Stomach (tissue), 9 donors: ENCODE data around the gene HMX1. TPM values are rescaled to one million over a fixed set of nuclear protein-coding genes. Genes with fewer than 3 reads are reported as not detected.

Source experiments
- DNase-seq, 2 donors: peaks; one replicate each; pipeline versions ENCODE4 v3.0.0 to v3.0.0-alpha.2; 2013 to 2019
- H3K27ac ChIP-seq, 5 donors: fragments of 200-600 bp in 4 of 5; sonication (generic) in 4 of 5; one replicate each; pipeline ENCODE4 v1.5.1; 2013 to 2019; ENCODE audit warnings: mild to moderate bottlenecking in 1 of 5, moderate library complexity in 1 of 5
- H3K27me3 ChIP-seq, 3 donors: fragments of 200-600 bp; sonication (generic); one replicate each; pipeline ENCODE4 v1.5.1; 2017 to 2019; ENCODE audit warnings: mixed run types in 1 of 3
- H3K36me3 ChIP-seq, 4 donors: fragments of 200-600 bp; sonication (generic); 1 replicate in 3 of 4; 2 replicates in 1 of 4; pipeline ENCODE4 v1.5.1; 2016 to 2019
- H3K4me1 ChIP-seq, 4 donors: fragments of 200-600 bp; sonication (generic); one replicate each; pipeline ENCODE4 v1.5.1; 2016 to 2019
- H3K4me3 ChIP-seq, 4 donors: fragments of 200-600 bp; sonication (generic) in 3 of 4; one replicate each; pipeline ENCODE4 v1.5.1; 2016 to 2019; ENCODE audit warnings: mild to moderate bottlenecking in 1 of 4
- H3K9me3 ChIP-seq, 4 donors: fragments of 200-600 bp; sonication (generic); one replicate each; pipeline ENCODE4 v1.5.1; 2016 to 2019
- CTCF ChIP-seq, 7 experiments: fragments of 450-650 bp in 4 of 7; fragments of 200-600 bp in 3 of 7; sonication (generic) in 3 of 7; IDR thresholded peaks; one replicate each; pipeline ENCODE4 v1.5.1; 2016 to 2019; ENCODE audit warnings: antibody characterized with exemption in 7 of 7, control low read depth in 2 of 7, mild to moderate bottlenecking in 1 of 7
- EP300 ChIP-seq: sonication (generic); formaldehyde crosslinking; IDR thresholded peaks from one replicate; pipeline ENCODE4 v1.6.1; 2017; ENCODE audit warnings: antibody characterized with exemption
- POLR2A ChIP-seq, 4 donors: fragments of 450-650 bp; IDR thresholded peaks; one replicate each; pipeline ENCODE4 v1.6.1; 2016; ENCODE audit warnings: antibody characterized with exemption in 4 of 4, control low read depth in 2 of 4, mild to moderate bottlenecking in 1 of 4, moderate library complexity in 1 of 4
- POLR2AphosphoS5 ChIP-seq, 3 donors: sonication (generic); formaldehyde crosslinking; IDR thresholded peaks; one replicate each; pipeline ENCODE4 v1.6.1; 2016; ENCODE audit warnings: antibody characterized with exemption in 3 of 3
- WGBS, 5 donors: extraction: QIAGEN DNeasy Blood & Tissue Kit in 3 of 5; methylation state at CpG; one replicate each; pipeline versions ENCODE4 v1.1.5 to v1.1.7; 2013 to 2018; 5-methylcytosine and 5-hydroxymethylcytosine counted together
- intact Hi-C: fragments of 100-400 bp; cut with DNase I; formaldehyde crosslinking; loops from one replicate; pipeline ENCODE4 v1.15.1; 2023; ENCODE audit warnings: low total_unique reads
- polyA plus RNA-seq, 3 donors: library from polyadenylated mRNA; stranded (reverse); fragments of 200-250 nt; gene quantifications; one replicate each; pipeline ENCODE4 v1.2.3, GENCODE V29; 2013
- total RNA-seq, 5 donors: library from RNA; depleted of rRNA; stranded (reverse); fragments of >200 nt; gene quantifications; one replicate each; pipeline versions ENCODE4 v1.1.0 to v1.2.3, GENCODE V29; 2014 to 2016
- donor health status: healthy with polysubstance abuse.
- donor health status: Bipolar disorder and iron deficiency.
- donor health status: healthy.

The HMX1 gene
- total and polyA plus RNA-seq, 8 donors: 0.37 TPM; not detected in 7

GRCh38 chr4:8846046-8846720 lies 25.5 kb downstream of the HMX1 start:
- no peak for TF ChIP-seq EP300
- TF ChIP-seq POLR2A (IDR thresholded peaks at IDR 0.05): no peak
- no peak for TF ChIP-seq CTCF (IDR thresholded peaks at IDR 0.05)
- TF ChIP-seq POLR2AphosphoS5 (IDR thresholded peaks at IDR 0.05): no peak
- DNase-seq: no peak
- Histone ChIP-seq H3K36me3 (no peaks in the 10 kb centered on the region), H3K9me3 (peaks cover 0 to 19% (median 15%) of the 10 kb centered on the region in 4 donors), H3K27me3 (peaks cover 3 to 75% (median 9%) of the 10 kb centered on the region in 3 donors), H3K4me1 (peaks cover 0 to 4% (median 0%) of the 10 kb centered on the region in 4 donors), H3K27ac (no peak overlapping the region), H3K4me3 (no peak overlapping the region)
- intact Hi-C loops: no loop called here
- WGBS, 5 donors: 60 to 70% (median 68%) methylated on average over 9 of the region's 9 CpGs

- Histone ChIP-seq H3K4me1 (peaks cover 0 to 4% (median 0%) of the 10 kb centered on the region in 4 donors), H3K4me3 (no peak overlapping the region), H3K36me3 (no peaks in the 10 kb centered on the region), H3K27ac (no peak overlapping the region), H3K27me3 (peaks cover 3 to 75% (median 4%) of the 10 kb centered on the region in 3 donors), H3K9me3 (peaks cover 0 to 19% (median 15%) of the 10 kb centered on the region in 4 donors)
- TF ChIP-seq EP300 (no peak), POLR2AphosphoS5 (IDR thresholded peaks at IDR 0.05) (no peak), CTCF (IDR thresholded peaks at IDR 0.05) (no peak), POLR2A (IDR thresholded peaks at IDR 0.05) (no peak)
- intact Hi-C loops: no loop called here
- DNase-seq: no peak
- WGBS, 5 donors: 70 to 79% (median 79%) methylated on average over 14 of the region's 14 CpGs
Measured at GRCh38 chr4:8844976-8845690, 26.5 kb downstream of the HMX1 start.

DNA sequence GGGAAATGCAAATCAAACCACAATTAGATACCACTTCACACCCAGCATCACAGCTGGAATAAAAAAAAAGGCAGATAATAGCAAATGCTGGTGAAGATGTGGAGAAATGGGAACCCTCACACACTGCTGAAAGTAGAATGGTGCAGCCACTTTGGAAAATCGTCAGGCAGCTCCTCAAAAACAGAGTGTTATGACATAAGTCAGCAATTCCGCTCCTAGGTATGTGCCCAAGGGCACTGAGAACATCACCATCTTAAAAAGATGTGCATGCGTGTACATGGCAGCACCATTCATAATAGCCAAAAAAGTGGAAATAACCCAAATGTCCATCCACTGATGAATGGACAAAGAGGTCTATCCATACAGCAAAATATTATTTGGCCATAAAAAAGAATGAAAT lies 28.0 kb downstream of the HMX1 start:
- Histone ChIP-seq H3K4me1 (peaks cover 0 to 4% (median 0%) of the 10 kb centered on the region in 4 donors), H3K36me3 (no peaks in the 10 kb centered on the region), H3K27ac (no peak overlapping the region), H3K9me3 (peaks cover 0 to 19% (median 15%) of the 10 kb centered on the region in 4 donors), H3K27me3 (peaks cover 0 to 71% (median 2%) of the 10 kb centered on the region in 3 donors), H3K4me3 (no peak overlapping the region)
- TF ChIP-seq EP300: no peak
- no peak for TF ChIP-seq CTCF (IDR thresholded peaks at IDR 0.05)
- no peak for TF ChIP-seq POLR2A (IDR thresholded peaks at IDR 0.05)
- no peak for TF ChIP-seq POLR2AphosphoS5 (IDR thresholded peaks at IDR 0.05)
- intact Hi-C loops: no loop called here
- DNase-seq: no peak
- WGBS, 5 donors: 77 to 88% (median 79%) methylated on average over 3 of the region's 3 CpGs

GRCh38 chr4:8842614-8843013 lies 29.0 kb downstream of the HMX1 start:
- Histone ChIP-seq H3K4me1 (no peaks in the 10 kb centered on the region), H3K36me3 (no peaks in the 10 kb centered on the region), H3K27ac (no peak overlapping the region), H3K9me3 (peaks cover 0 to 19% (median 15%) of the 10 kb centered on the region in 4 donors), H3K4me3 (no peak overlapping the region), H3K27me3 (peaks cover 0 to 63% (median 0%) of the 10 kb centered on the region in 3 donors)
- no peak for DNase-seq
- TF ChIP-seq CTCF (IDR thresholded peaks at IDR 0.05) (no peak), POLR2AphosphoS5 (IDR thresholded peaks at IDR 0.05) (no peak), POLR2A (IDR thresholded peaks at IDR 0.05) (no peak), EP300 (no peak)
- 41 to 76% (median 51%) methylated on average over 2 of the region's 2 CpGs for WGBS, 5 donors
- intact Hi-C loops: no loop called here
